ENCODE results near the gene LRRC3.
A peak's percentile ranks its signal among the peaks of the same experiment; 100 is the strongest.

Gene LRRC3

GRCh38 chr21:44480200-44481053, 25.1 kb downstream of the LRRC3 start:
- DNase-seq: no peak

GRCh38 chr21:44482581-44483287, 27.4 kb downstream of the LRRC3 start:
- DNase-seq: no peak

GRCh38 chr21:44483288-44484237, 28.3 kb downstream of the LRRC3 start:
- DNase-seq: no peak

GRCh38 chr21:44484498-44485253, 29.4 kb downstream of the LRRC3 start:
- DNase-seq: no peak

GRCh38 chr21:44485254-44485793, 30.0 kb downstream of the LRRC3 start:
- DNase-seq: peak in 5 of 6 experiments; percentile 12 to 56 (median 25)

GRCh38 chr21:44485796-44486195, 30.5 kb downstream of the LRRC3 start:
- peak in 1 of 6 experiments; percentile 46 for DNase-seq

- DNase-seq: no peak
These were observed 31.0 kb downstream of the LRRC3 start for GRCh38 chr21:44486302-44486701.

GRCh38 chr21:44487831-44488230, 32.5 kb downstream of the LRRC3 start:
- DNase-seq: peak in 4 of 6 experiments; percentile 2 to 29 (median 9)

- DNase-seq: no peak
These were observed 34.7 kb downstream of the LRRC3 start for GRCh38 chr21:44489962-44490361.

- no peak for DNase-seq
These were observed 35.1 kb downstream of the LRRC3 start for GRCh38 chr21:44490405-44490804.

- DNase-seq: no peak
These were observed 35.5 kb downstream of the LRRC3 start for GRCh38 chr21:44490816-44491215.

GRCh38 chr21:44492567-44493385, 37.5 kb downstream of the LRRC3 start:
- no peak for DNase-seq

GRCh38 chr21:44494418-44494817, 39.1 kb downstream of the LRRC3 start:
- no peak for DNase-seq

- no peak for DNase-seq
These were observed 39.6 kb downstream of the LRRC3 start for GRCh38 chr21:44494956-44495355.

GRCh38 chr21:44495611-44496563, 40.6 kb downstream of the LRRC3 start:
- DNase-seq: no peak

- no peak for DNase-seq
These were observed 41.5 kb downstream of the LRRC3 start for GRCh38 chr21:44496564-44497550.

GRCh38 chr21:44497703-44498126, 42.4 kb downstream of the LRRC3 start:
- no peak for DNase-seq
